SK-N-SH (cell line): ENCODE results near the gene RALBP1.

Source experiments
- EP300 ChIP-seq, 2 experiments: IDR thresholded peaks; 2 replicates each; pipeline versions ENCODE4 v1.4.0 to v1.6.1; 2012; ENCODE audit warnings: borderline replicate concordance in 1 of 2, low read depth in 1 of 2, low read length in 1 of 2
- NRF1 ChIP-seq: IDR thresholded peaks from 2 replicates; pipeline ENCODE4 v1.6.1; 2012; ENCODE audit warnings: low read depth, mild to moderate bottlenecking, low read length
- POLR2AphosphoS5 ChIP-seq: IDR thresholded peaks from 2 replicates; pipeline ENCODE4 v1.6.1; 2012; ENCODE audit warnings: low read depth, low read length
- RAD21 ChIP-seq: IDR thresholded peaks from 2 replicates; pipeline ENCODE4 v1.6.1; 2012; ENCODE audit warnings: mild to moderate bottlenecking, low read length
- RFX5 ChIP-seq: IDR thresholded peaks from 2 replicates; pipeline ENCODE4 v1.6.1; 2012; ENCODE audit warnings: mild to moderate bottlenecking, improper control_type of control experiment, low read length
- TAF1 ChIP-seq: IDR thresholded peaks from 2 replicates; pipeline ENCODE4 v1.6.1; 2012; ENCODE audit warnings: low read depth, mild to moderate bottlenecking, low read length, moderate library complexity, borderline replicate concordance
- YY1 ChIP-seq: IDR thresholded peaks from 2 replicates; pipeline ENCODE4 v1.4.0; 2012; ENCODE audit warnings: low read depth, mild to moderate bottlenecking
- TF ChIP-seq, protein P1 (sequence below): fragments of 200-600 bp; sonication (generic); IDR thresholded peaks from 2 replicates; pipeline ENCODE4 v1.6.1; 2017; ENCODE audit warnings: antibody characterized with exemption, mild to moderate bottlenecking, moderate library complexity
- TF ChIP-seq, protein P2 (sequence below): IDR thresholded peaks from 2 replicates; pipeline ENCODE4 v1.6.1; 2012; ENCODE audit warnings: mild to moderate bottlenecking, low read depth, low read length, moderate library complexity

DNA sequence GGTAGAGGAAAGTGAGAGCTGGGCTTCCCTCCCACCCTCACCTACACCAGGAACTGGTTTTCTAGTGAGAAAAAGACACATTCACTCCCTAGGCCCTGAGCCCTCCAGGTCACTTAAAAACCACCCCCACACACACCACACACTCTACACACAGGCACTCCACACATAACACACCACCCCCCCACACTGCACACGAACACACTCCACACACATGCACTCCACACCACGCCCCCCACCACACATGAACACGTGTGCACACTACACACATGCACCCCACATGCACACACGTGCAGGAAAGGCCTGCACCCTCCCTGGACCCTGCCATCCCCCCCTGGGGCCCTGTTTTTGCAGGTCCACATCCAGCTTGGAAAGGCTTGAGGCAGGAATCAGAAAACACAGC lies 67.6 kb downstream of the RALBP1 start:
- TF ChIP-seq, protein P1, sequence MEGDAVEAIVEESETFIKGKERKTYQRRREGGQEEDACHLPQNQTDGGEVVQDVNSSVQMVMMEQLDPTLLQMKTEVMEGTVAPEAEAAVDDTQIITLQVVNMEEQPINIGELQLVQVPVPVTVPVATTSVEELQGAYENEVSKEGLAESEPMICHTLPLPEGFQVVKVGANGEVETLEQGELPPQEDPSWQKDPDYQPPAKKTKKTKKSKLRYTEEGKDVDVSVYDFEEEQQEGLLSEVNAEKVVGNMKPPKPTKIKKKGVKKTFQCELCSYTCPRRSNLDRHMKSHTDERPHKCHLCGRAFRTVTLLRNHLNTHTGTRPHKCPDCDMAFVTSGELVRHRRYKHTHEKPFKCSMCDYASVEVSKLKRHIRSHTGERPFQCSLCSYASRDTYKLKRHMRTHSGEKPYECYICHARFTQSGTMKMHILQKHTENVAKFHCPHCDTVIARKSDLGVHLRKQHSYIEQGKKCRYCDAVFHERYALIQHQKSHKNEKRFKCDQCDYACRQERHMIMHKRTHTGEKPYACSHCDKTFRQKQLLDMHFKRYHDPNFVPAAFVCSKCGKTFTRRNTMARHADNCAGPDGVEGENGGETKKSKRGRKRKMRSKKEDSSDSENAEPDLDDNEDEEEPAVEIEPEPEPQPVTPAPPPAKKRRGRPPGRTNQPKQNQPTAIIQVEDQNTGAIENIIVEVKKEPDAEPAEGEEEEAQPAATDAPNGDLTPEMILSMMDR = no peak
- TF ChIP-seq NRF1 (no peak), RFX5 (no peak), RAD21 (no peak), TAF1 (no peak), EP300 (IDR thresholded peaks at IDR 0.05; ENCODE audit: borderline replicate concordance in 1 of 2, low read depth in 1 of 2, low read length in 1 of 2) (no peak), YY1 (no peak), POLR2AphosphoS5 (no peak)
- TF ChIP-seq, protein P2, sequence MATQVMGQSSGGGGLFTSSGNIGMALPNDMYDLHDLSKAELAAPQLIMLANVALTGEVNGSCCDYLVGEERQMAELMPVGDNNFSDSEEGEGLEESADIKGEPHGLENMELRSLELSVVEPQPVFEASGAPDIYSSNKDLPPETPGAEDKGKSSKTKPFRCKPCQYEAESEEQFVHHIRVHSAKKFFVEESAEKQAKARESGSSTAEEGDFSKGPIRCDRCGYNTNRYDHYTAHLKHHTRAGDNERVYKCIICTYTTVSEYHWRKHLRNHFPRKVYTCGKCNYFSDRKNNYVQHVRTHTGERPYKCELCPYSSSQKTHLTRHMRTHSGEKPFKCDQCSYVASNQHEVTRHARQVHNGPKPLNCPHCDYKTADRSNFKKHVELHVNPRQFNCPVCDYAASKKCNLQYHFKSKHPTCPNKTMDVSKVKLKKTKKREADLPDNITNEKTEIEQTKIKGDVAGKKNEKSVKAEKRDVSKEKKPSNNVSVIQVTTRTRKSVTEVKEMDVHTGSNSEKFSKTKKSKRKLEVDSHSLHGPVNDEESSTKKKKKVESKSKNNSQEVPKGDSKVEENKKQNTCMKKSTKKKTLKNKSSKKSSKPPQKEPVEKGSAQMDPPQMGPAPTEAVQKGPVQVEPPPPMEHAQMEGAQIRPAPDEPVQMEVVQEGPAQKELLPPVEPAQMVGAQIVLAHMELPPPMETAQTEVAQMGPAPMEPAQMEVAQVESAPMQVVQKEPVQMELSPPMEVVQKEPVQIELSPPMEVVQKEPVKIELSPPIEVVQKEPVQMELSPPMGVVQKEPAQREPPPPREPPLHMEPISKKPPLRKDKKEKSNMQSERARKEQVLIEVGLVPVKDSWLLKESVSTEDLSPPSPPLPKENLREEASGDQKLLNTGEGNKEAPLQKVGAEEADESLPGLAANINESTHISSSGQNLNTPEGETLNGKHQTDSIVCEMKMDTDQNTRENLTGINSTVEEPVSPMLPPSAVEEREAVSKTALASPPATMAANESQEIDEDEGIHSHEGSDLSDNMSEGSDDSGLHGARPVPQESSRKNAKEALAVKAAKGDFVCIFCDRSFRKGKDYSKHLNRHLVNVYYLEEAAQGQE = no peak
